HG02884 (cell line): Measurements from ENCODE around the gene CUL2.
"Not testable (repeated sequence)": the region's sequence is repeated elsewhere in the genome, so short reads cannot be mapped to it uniquely, and the experiment has no call there.

Experiments used
- ATAC-seq: cut with Tn5 transposase; IDR thresholded peaks from one replicate; pipeline ENCODE4 v1.9.1; 2021; ENCODE audit warnings: mild to moderate bottlenecking, moderate library complexity; ENCODE audit not compliant: unreplicated experiment

Gene CUL2

DNA sequence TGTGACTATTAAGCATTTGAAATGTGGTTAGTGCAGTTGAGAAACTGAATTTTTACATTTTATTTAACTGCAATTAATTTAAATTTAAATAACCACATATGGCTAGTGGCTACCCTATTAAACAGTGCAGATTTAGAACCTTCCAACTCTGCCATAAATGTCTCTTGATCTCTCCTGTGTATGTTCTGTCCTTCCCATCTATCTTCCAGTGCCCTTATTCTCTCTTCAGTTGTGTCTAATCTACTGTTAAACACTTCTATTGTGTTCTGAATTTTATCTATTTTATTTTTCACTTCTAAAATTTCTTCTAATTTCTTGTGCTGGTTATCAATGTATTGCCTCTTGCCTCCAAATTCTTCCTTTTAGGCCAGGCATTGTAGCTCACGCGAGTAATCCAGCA is 105.0 kb downstream of the CUL2 start:
- ATAC-seq = no peak

- no peak for ATAC-seq
Measured at GRCh38 chr10:34981844-34982243, 108.3 kb downstream of the CUL2 start.

DNA sequence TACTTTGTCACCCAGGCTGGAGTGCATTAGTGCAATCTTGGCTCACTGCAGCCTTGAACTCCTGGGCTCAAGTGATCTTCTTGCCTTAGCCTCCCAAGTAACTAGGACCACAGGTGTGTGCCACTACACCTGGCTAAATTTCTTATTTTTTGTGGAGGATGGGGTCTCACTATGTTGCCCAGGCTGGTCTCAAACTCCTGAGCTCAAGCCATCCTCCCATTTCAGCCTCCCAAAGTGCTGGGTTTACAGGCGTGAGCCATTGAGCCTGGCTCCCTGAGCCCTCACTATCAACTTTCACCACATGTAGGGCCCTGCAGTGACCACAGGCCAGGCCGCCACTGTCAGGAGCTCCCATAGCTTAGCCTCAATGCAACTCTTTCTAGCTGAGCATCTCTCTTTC is 110.2 kb downstream of the CUL2 start:
- no peak for ATAC-seq

- no peak for ATAC-seq
Measured at GRCh38 chr10:34978080-34978479, 112.1 kb downstream of the CUL2 start.

GRCh38 chr10:34976380-34976910 is 113.7 kb downstream of the CUL2 start:
- not testable (repeated sequence) for ATAC-seq

GRCh38 chr10:34974364-34975065 is 115.6 kb downstream of the CUL2 start:
- ATAC-seq = not testable (repeated sequence)

- not testable (repeated sequence) for ATAC-seq
Measured at GRCh38 chr10:34973757-34974156, 116.4 kb downstream of the CUL2 start.

- not testable (repeated sequence) for ATAC-seq
Measured at GRCh38 chr10:34973121-34973520, 117.0 kb downstream of the CUL2 start.

- ATAC-seq = not testable (repeated sequence)
Measured at GRCh38 chr10:34972591-34972990, 117.5 kb downstream of the CUL2 start.

GRCh38 chr10:34971606-34972334 is 118.4 kb downstream of the CUL2 start:
- ATAC-seq = not testable (repeated sequence)

GRCh38 chr10:34969171-34969570 is 121.0 kb downstream of the CUL2 start:
- ATAC-seq = no peak

GRCh38 chr10:34967335-34967880 is 122.7 kb downstream of the CUL2 start:
- no peak for ATAC-seq

GRCh38 chr10:34966451-34966850 is 123.7 kb downstream of the CUL2 start:
- ATAC-seq = no peak

DNA sequence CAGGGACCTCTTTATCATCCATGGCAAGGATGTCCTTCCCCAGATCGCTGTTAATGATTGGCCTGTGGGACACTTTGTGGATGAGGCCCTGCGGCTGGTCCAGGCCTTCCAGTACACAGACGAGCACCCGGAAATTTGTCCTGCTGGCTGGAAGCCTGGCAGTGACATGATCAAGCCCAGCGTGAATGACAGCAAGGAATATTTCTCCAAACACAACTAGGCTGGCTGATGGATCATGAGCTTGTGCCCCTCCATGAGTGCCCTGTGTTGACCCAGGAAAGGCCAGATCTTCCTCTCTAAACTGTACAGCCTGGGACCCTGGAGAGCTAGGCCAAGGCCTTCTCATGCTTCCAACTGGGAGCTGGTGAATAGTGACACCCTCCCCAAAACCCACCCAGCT is 124.1 kb downstream of the CUL2 start:
- no peak for ATAC-seq

DNA sequence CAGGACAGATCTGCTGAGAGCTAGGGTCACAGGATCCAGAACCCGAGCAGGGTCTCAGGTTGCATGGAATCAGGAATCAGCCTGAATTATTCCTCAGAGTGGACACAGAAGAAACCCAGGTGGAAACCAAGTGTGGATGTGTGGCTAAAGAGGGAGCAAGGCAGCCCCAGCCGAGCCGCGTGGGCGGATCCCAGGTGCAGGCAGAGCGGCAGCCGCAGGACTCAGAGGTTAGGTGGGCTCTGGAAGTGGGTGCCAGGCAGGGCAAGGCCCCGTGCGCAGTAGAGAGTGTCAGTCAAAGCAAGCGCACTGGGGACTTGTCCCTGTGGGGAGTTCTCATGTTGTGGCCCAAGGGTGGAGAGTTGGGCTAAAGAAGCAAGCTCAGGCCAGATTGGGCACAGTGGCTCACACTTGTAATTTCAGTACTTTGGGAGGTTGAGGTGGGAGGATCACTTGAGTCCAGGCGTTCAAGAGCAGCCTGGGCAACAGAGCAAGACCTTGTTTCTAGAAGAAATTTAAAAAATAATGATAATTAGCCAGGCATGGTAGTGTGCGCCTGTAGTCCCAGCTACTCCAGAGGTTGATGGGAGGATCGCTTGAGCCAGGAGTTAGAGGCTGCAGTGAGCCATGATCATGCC is 125.9 kb downstream of the CUL2 start:
- ATAC-seq = no peak

GRCh38 chr10:34962866-34963265 is 127.3 kb downstream of the CUL2 start:
- ATAC-seq = no peak

- no peak for ATAC-seq
Measured at GRCh38 chr10:34960983-34961382, 129.2 kb downstream of the CUL2 start.

- ATAC-seq = no peak
Measured at GRCh38 chr10:34959786-34960185, 130.4 kb downstream of the CUL2 start.

- ATAC-seq = no peak
Measured at GRCh38 chr10:34959321-34959720, 130.8 kb downstream of the CUL2 start.
